HEK293 (cell line): ENCODE measurements around the gene DMBT1.
"Not testable (repeated sequence)": the region's sequence is repeated elsewhere in the genome, so short reads cannot be mapped to it uniquely, and the experiment has no call there.

Experiments
- CTCF ChIA-PET: fragments of 350-600 bp; formaldehyde crosslinking; extraction: SDS; loops from one replicate; lab custom pipeline; 2021; ENCODE audit warnings: antibody characterized with exemption; lab: Yijun Ruan, JAX
- POLR2A ChIA-PET: fragments of 300-600 bp; formaldehyde crosslinking; extraction: SDS; loops from one replicate; lab custom pipeline; 2020; ENCODE audit warnings: antibody characterized with exemption, inconsistent platforms; lab: Yijun Ruan, JAX
- H3K27ac ChIP-seq: fragments of 200-500 bp; sonication (Bioruptor generic); 2 replicates; pipeline ENCODE4 v1.5.1; 2014; ENCODE audit warnings: low read depth, low read length, control low read depth, inconsistent platforms; ENCODE audit errors: extremely low read depth
- H3K36me3 ChIP-seq, 2 experiments: fragments of 200-500 bp in 1 of 2; sonication (Bioruptor generic) in 1 of 2; 1 replicate in 1 of 2; 2 replicates in 1 of 2; pipeline ENCODE4 v1.5.1; 2014 to 2017; ENCODE audit warnings: inconsistent platforms in 2 of 2, low read length in 2 of 2; ENCODE audit not compliant: control insufficient read depth in 2 of 2, insufficient read depth in 1 of 2
- H3K4me1 ChIP-seq: fragments of 200-500 bp; sonication (Bioruptor generic); 2 replicates; pipeline ENCODE4 v1.5.1; 2014; ENCODE audit warnings: mild to moderate bottlenecking, low read length, inconsistent platforms; ENCODE audit not compliant: control insufficient read depth, insufficient read depth
- H3K4me3 ChIP-seq: 2 replicates; pipeline ENCODE4 v1.5.1; 2011; ENCODE audit warnings: low read depth, mild to moderate bottlenecking, control low read depth, low read length, moderate library complexity
- H3K9me3 ChIP-seq: fragments of 200-500 bp; sonication (Bioruptor generic); 2 replicates; pipeline ENCODE4 v1.5.1; 2014; ENCODE audit warnings: low read depth, low read length, inconsistent platforms; ENCODE audit not compliant: control insufficient read depth, insufficient read depth
- GLIS1 ChIP-seq: fragments of 450-650 bp; formaldehyde crosslinking; IDR thresholded peaks from 2 replicates; pipeline ENCODE4 v1.5.1; 2016; ENCODE audit warnings: missing biosample characterization, missing genetic modification characterization
- KLF16 ChIP-seq: fragments of 450-650 bp; formaldehyde crosslinking; IDR thresholded peaks from 2 replicates; pipeline ENCODE4 v1.5.1; 2017; ENCODE audit warnings: missing biosample characterization, missing genetic modification characterization
- MYNN ChIP-seq: fragments of 450-650 bp; formaldehyde crosslinking; IDR thresholded peaks from 2 replicates; pipeline ENCODE4 v1.5.1; 2016; ENCODE audit warnings: missing biosample characterization, missing genetic modification characterization, borderline replicate concordance
- OVOL3 ChIP-seq: fragments of 450-650 bp; formaldehyde crosslinking; IDR thresholded peaks from 2 replicates; pipeline ENCODE4 v1.5.1; 2016; ENCODE audit warnings: missing biosample characterization, missing genetic modification characterization
- YY2 ChIP-seq: fragments of 450-650 bp; formaldehyde crosslinking; IDR thresholded peaks from 2 replicates; pipeline ENCODE4 v1.5.1; 2016; ENCODE audit warnings: missing biosample characterization, missing genetic modification characterization
- ZBTB21 ChIP-seq: fragments of 450-650 bp; formaldehyde crosslinking; IDR thresholded peaks from 2 replicates; pipeline ENCODE4 v1.5.1; 2017; ENCODE audit warnings: missing biosample characterization, missing genetic modification characterization
- ZBTB48 ChIP-seq: fragments of 450-650 bp; formaldehyde crosslinking; IDR thresholded peaks from 2 replicates; pipeline ENCODE4 v1.5.1; 2016; ENCODE audit warnings: missing biosample characterization, missing genetic modification characterization
- ZBTB49 ChIP-seq: fragments of 450-650 bp; formaldehyde crosslinking; IDR thresholded peaks from 2 replicates; pipeline ENCODE4 v1.5.1; 2016; ENCODE audit warnings: missing biosample characterization, missing genetic modification characterization, low read depth
- ZNF184 ChIP-seq: fragments of 450-650 bp; IDR thresholded peaks from 2 replicates; pipeline ENCODE4 v1.5.1; 2018; ENCODE audit warnings: missing biosample characterization, mild to moderate bottlenecking, missing genetic modification characterization
- ZNF202 ChIP-seq: fragments of 450-650 bp; formaldehyde crosslinking; IDR thresholded peaks from 2 replicates; pipeline ENCODE4 v1.5.1; 2016; ENCODE audit warnings: missing biosample characterization, missing genetic modification characterization, borderline replicate concordance
- ZNF341 ChIP-seq: fragments of 450-650 bp; formaldehyde crosslinking; IDR thresholded peaks from 2 replicates; pipeline ENCODE4; 2016; ENCODE audit warnings: low read depth, missing biosample characterization, missing genetic modification characterization
- ZNF610 ChIP-seq: fragments of 450-650 bp; formaldehyde crosslinking; IDR thresholded peaks from 2 replicates; pipeline ENCODE4 v1.5.1; 2016; ENCODE audit warnings: missing biosample characterization, missing genetic modification characterization, borderline replicate concordance
- ZNF658 ChIP-seq: fragments of 450-650 bp; formaldehyde crosslinking; IDR thresholded peaks from 2 replicates; pipeline ENCODE4; 2016; ENCODE audit warnings: missing biosample characterization, missing genetic modification characterization
- ZNF768 ChIP-seq: fragments of 450-650 bp; formaldehyde crosslinking; IDR thresholded peaks from 2 replicates; pipeline ENCODE4 v1.5.1; 2018; ENCODE audit warnings: missing biosample characterization, mild to moderate bottlenecking, missing genetic modification characterization
- TF ChIP-seq, protein P1 (sequence below): fragments of 450-650 bp; formaldehyde crosslinking; IDR thresholded peaks from 2 replicates; pipeline ENCODE4 v1.5.1; 2016; ENCODE audit warnings: missing biosample characterization, missing genetic modification characterization
- TF ChIP-seq, protein P2 (sequence below): fragments of 450-650 bp; formaldehyde crosslinking; IDR thresholded peaks from 2 replicates; pipeline ENCODE4 v1.5.1; 2016; ENCODE audit warnings: missing biosample characterization, missing genetic modification characterization

DMBT1 gene

DNA sequence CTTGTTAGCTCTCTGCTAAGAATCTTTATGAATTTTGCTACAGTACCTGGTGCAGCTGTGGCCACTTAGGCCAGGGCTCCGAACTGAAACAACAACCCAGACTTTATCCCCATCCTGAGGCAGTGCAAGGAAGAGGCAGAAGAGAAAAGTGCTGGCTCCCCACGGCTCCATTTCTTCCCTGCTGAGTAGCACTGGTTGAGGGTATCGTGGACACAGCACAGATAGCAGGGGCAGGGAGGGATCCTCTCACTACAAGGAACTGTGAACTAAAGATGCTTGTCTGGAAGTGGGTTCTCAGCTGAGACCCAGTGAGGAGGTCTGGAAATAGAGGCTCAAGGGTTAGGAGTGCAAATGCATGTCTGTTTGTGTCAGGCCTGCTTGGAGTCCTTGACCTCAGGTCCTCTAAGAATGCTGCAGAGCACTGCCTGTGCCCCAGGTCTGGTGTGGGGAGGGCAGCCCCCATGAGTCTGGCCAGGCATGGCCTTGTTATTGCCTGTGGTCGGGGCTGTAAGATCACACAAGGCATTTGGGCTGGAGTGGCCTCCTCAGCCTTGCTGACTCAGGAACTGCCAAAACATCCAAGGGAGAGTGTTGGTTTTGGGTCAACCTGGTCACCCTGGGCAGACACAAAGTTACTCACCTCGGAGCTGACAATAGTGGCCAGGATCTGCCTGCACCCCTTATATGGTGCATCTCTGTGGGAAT is 58.1 kb downstream of the DMBT1 start:
- Histone ChIP-seq H3K4me3 (no peak overlapping the region), H3K27ac (no peak overlapping the region), H3K36me3 (no peaks in the 10 kb centered on the region), H3K4me1 (no peaks in the 10 kb centered on the region), H3K9me3 (no peaks in the 10 kb centered on the region)
- ChIA-PET POLR2A (no interaction called here), CTCF (no interaction called here)
- TF ChIP-seq KLF16 (no peak), YY2 (no peak), ZNF202 (tag by site-specific recombination) (no peak), GLIS1 (tag by site-specific recombination) (no peak), ZBTB21 (tag by site-specific recombination) (no peak), ZNF658 (tag by site-specific recombination) (no peak), ZNF341 (no peak), ZNF610 (tag by site-specific recombination) (no peak), ZBTB48 (no peak), ZNF768 (tag by site-specific recombination) (no peak), MYNN (tag by site-specific recombination) (no peak), ZBTB49 (tag by site-specific recombination) (no peak), ZNF184 (tag by site-specific recombination) (no peak), OVOL3 (no peak)
- TF ChIP-seq, protein P1, sequence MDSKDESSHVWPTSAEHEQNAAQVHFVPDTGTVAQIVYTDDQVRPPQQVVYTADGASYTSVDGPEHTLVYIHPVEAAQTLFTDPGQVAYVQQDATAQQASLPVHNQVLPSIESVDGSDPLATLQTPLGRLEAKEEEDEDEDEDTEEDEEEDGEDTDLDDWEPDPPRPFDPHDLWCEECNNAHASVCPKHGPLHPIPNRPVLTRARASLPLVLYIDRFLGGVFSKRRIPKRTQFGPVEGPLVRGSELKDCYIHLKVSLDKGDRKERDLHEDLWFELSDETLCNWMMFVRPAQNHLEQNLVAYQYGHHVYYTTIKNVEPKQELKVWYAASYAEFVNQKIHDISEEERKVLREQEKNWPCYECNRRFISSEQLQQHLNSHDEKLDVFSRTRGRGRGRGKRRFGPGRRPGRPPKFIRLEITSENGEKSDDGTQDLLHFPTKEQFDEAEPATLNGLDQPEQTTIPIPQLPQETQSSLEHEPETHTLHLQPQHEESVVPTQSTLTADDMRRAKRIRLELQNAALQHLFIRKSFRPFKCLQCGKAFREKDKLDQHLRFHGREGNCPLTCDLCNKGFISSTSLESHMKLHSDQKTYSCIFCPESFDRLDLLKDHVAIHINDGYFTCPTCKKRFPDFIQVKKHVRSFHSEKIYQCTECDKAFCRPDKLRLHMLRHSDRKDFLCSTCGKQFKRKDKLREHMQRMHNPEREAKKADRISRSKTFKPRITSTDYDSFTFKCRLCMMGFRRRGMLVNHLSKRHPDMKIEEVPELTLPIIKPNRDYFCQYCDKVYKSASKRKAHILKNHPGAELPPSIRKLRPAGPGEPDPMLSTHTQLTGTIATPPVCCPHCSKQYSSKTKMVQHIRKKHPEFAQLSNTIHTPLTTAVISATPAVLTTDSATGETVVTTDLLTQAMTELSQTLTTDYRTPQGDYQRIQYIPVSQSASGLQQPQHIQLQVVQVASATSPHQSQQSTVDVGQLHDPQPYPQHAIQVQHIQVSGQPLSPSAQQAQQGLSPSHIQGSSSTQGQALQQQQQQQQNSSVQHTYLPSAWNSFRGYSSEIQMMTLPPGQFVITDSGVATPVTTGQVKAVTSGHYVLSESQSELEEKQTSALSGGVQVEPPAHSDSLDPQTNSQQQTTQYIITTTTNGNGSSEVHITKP (tag by site-specific recombination) = no peak
- TF ChIP-seq, protein P2, sequence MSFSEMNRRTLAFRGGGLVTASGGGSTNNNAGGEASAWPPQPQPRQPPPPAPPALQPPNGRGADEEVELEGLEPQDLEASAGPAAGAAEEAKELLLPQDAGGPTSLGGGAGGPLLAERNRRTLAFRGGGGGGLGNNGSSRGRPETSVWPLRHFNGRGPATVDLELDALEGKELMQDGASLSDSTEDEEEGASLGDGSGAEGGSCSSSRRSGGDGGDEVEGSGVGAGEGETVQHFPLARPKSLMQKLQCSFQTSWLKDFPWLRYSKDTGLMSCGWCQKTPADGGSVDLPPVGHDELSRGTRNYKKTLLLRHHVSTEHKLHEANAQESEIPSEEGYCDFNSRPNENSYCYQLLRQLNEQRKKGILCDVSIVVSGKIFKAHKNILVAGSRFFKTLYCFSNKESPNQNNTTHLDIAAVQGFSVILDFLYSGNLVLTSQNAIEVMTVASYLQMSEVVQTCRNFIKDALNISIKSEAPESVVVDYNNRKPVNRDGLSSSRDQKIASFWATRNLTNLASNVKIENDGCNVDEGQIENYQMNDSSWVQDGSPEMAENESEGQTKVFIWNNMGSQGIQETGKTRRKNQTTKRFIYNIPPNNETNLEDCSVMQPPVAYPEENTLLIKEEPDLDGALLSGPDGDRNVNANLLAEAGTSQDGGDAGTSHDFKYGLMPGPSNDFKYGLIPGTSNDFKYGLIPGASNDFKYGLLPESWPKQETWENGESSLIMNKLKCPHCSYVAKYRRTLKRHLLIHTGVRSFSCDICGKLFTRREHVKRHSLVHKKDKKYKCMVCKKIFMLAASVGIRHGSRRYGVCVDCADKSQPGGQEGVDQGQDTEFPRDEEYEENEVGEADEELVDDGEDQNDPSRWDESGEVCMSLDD (tag by site-specific recombination) = no peak

GRCh38 chr10:122620961-122621360 is 60.4 kb downstream of the DMBT1 start:
- H3K27ac ChIP-seq, H3K9me3 ChIP-seq, H3K4me3 ChIP-seq, POLR2A ChIA-PET, H3K4me1 ChIP-seq, H3K36me3 ChIP-seq, CTCF ChIA-PET: not testable (repeated sequence)
